ENCODE measurements around the gene NKAIN2.
"Not testable (repeated sequence)": the region's sequence is repeated elsewhere in the genome, so short reads cannot be mapped to it uniquely, and the experiment has no call there.

Gene NKAIN2

GRCh38 chr6:124722141-124722878, 918.6 kb downstream of the NKAIN2 start:
- H2BK5ac ChIP-seq (ENCODE audit: low read depth, low read length, poor library complexity) = no peak overlapping the region
- no CpG with 5 or more reads among the region's 3 CpGs for WGBS (ENCODE audit: extremely low coverage, insufficient coverage, insufficient read length)
- no peak overlapping the region for H3K4me2 ChIP-seq (ENCODE audit: low read length)
- H3K27ac ChIP-seq (ENCODE audit: low read depth, low read length) = no peak overlapping the region
- no peak overlapping the region for H3K23ac ChIP-seq (ENCODE audit: low read length)
- no peak overlapping the region for H2AK5ac ChIP-seq (ENCODE audit: low read length)
- H3K4me3 ChIP-seq (ENCODE audit: low read depth, low read length) = no peak overlapping the region
- H2AFZ ChIP-seq (ENCODE audit: insufficient read depth, low read length, poor library complexity) = no peak overlapping the region
- H4K91ac ChIP-seq (ENCODE audit: low read depth, low read length) = no peak overlapping the region
- H2BK120ac ChIP-seq (ENCODE audit: insufficient read depth, low read length, poor library complexity) = no peak overlapping the region
- H3K36me3 ChIP-seq (ENCODE audit: control insufficient read depth in 1 of 2, insufficient read depth in 2 of 2, low read length in 2 of 2) = no peaks in the 10 kb centered on the region
- H3K79me2 ChIP-seq (ENCODE audit: control insufficient read depth, insufficient read depth, low read length, poor library complexity) = no peaks in the 10 kb centered on the region
- no peak overlapping the region for H4K8ac ChIP-seq (ENCODE audit: low read depth, low read length)
- H2BK12ac ChIP-seq (ENCODE audit: low read length) = no peak overlapping the region
- H3K27me3 ChIP-seq (ENCODE audit: insufficient read depth, low read length) = no peaks in the 10 kb centered on the region
- no peaks in the 10 kb centered on the region for H3K4me1 ChIP-seq (ENCODE audit: control insufficient read depth in 1 of 2, insufficient read depth in 2 of 2, low read length in 2 of 2)
- H3K4ac ChIP-seq (ENCODE audit: low read depth, low read length) = no peak overlapping the region
- H4K12ac ChIP-seq (ENCODE audit: low read depth, low read length) = no peak overlapping the region
- H3K79me1 ChIP-seq (ENCODE audit: low read length) = no peaks in the 10 kb centered on the region
- no peak overlapping the region for H3K9ac ChIP-seq (ENCODE audit: low read length)
- H3K9me3 ChIP-seq (ENCODE audit: insufficient read depth, low read depth, low read length) = no peaks in the 10 kb centered on the region
- H3K14ac ChIP-seq (ENCODE audit: low read length) = no peak overlapping the region
- no peak overlapping the region for H3K18ac ChIP-seq (ENCODE audit: low read length)
- no peak for DNase-seq

- H3K9me3 ChIP-seq (ENCODE audit: insufficient read depth, low read depth, low read length) = no peaks in the 10 kb centered on the region
- no peak overlapping the region for H4K8ac ChIP-seq (ENCODE audit: low read depth, low read length)
- no peaks in the 10 kb centered on the region for H3K4me1 ChIP-seq (ENCODE audit: control insufficient read depth in 1 of 2, insufficient read depth in 2 of 2, low read length in 2 of 2)
- H2BK120ac ChIP-seq (ENCODE audit: insufficient read depth, low read length, poor library complexity) = no peak overlapping the region
- H3K9ac ChIP-seq (ENCODE audit: low read length) = no peak overlapping the region
- H2BK12ac ChIP-seq (ENCODE audit: low read length) = no peak overlapping the region
- H3K23ac ChIP-seq (ENCODE audit: low read length) = no peak overlapping the region
- no peak overlapping the region for H2BK5ac ChIP-seq (ENCODE audit: low read depth, low read length, poor library complexity)
- no peak overlapping the region for H2AFZ ChIP-seq (ENCODE audit: insufficient read depth, low read length, poor library complexity)
- H4K12ac ChIP-seq (ENCODE audit: low read depth, low read length) = no peak overlapping the region
- no peak for DNase-seq
- H3K79me2 ChIP-seq (ENCODE audit: control insufficient read depth, insufficient read depth, low read length, poor library complexity) = no peaks in the 10 kb centered on the region
- H3K4me2 ChIP-seq (ENCODE audit: low read length) = no peak overlapping the region
- no peak overlapping the region for H3K4ac ChIP-seq (ENCODE audit: low read depth, low read length)
- H3K36me3 ChIP-seq (ENCODE audit: control insufficient read depth in 1 of 2, insufficient read depth in 2 of 2, low read length in 2 of 2) = no peaks in the 10 kb centered on the region
- H3K14ac ChIP-seq (ENCODE audit: low read length) = no peak overlapping the region
- H2AK5ac ChIP-seq (ENCODE audit: low read length) = no peak overlapping the region
- H3K27ac ChIP-seq (ENCODE audit: low read depth, low read length) = no peak overlapping the region
- no peaks in the 10 kb centered on the region for H3K27me3 ChIP-seq (ENCODE audit: insufficient read depth, low read length)
- H3K18ac ChIP-seq (ENCODE audit: low read length) = no peak overlapping the region
- no peak overlapping the region for H4K91ac ChIP-seq (ENCODE audit: low read depth, low read length)
- H3K79me1 ChIP-seq (ENCODE audit: low read length) = no peaks in the 10 kb centered on the region
- H3K4me3 ChIP-seq (ENCODE audit: low read depth, low read length) = no peak overlapping the region
Observed at GRCh38 chr6:124723671-124724070, 920.0 kb downstream of the NKAIN2 start.

GRCh38 chr6:124737804-124738203, 934.1 kb downstream of the NKAIN2 start:
- H3K4me3 ChIP-seq (ENCODE audit: low read depth, low read length); H3K36me3 ChIP-seq (ENCODE audit: control insufficient read depth in 1 of 2, insufficient read depth in 2 of 2, low read length in 2 of 2); H3K23ac ChIP-seq (ENCODE audit: low read length); H2BK5ac ChIP-seq (ENCODE audit: low read depth, low read length, poor library complexity); H4K12ac ChIP-seq (ENCODE audit: low read depth, low read length); H2BK120ac ChIP-seq (ENCODE audit: insufficient read depth, low read length, poor library complexity); H3K9me3 ChIP-seq (ENCODE audit: insufficient read depth, low read depth, low read length); H3K14ac ChIP-seq (ENCODE audit: low read length); H3K27me3 ChIP-seq (ENCODE audit: insufficient read depth, low read length); H4K91ac ChIP-seq (ENCODE audit: low read depth, low read length); H2AFZ ChIP-seq (ENCODE audit: insufficient read depth, low read length, poor library complexity); H2AK5ac ChIP-seq (ENCODE audit: low read length); H3K4ac ChIP-seq (ENCODE audit: low read depth, low read length); H3K4me1 ChIP-seq (ENCODE audit: control insufficient read depth in 1 of 2, insufficient read depth in 2 of 2, low read length in 2 of 2); H3K79me2 ChIP-seq (ENCODE audit: control insufficient read depth, insufficient read depth, low read length, poor library complexity); H3K9ac ChIP-seq (ENCODE audit: low read length); H3K18ac ChIP-seq (ENCODE audit: low read length); H2BK12ac ChIP-seq (ENCODE audit: low read length); H3K4me2 ChIP-seq (ENCODE audit: low read length); DNase-seq; H3K27ac ChIP-seq (ENCODE audit: low read depth, low read length); H4K8ac ChIP-seq (ENCODE audit: low read depth, low read length); H3K79me1 ChIP-seq (ENCODE audit: low read length): not testable (repeated sequence)
- whole genome bisulfite sequencing (ENCODE audit: extremely low coverage, insufficient coverage, insufficient read length) = no CpG with 5 or more reads among the region's 1 CpG

- H3K4ac ChIP-seq (ENCODE audit: low read depth, low read length) = no peak overlapping the region
- no peaks in the 10 kb centered on the region for H3K36me3 ChIP-seq (ENCODE audit: control insufficient read depth in 1 of 2, insufficient read depth in 2 of 2, low read length in 2 of 2)
- H2BK12ac ChIP-seq (ENCODE audit: low read length) = no peak overlapping the region
- no peak for DNase-seq
- H3K9me3 ChIP-seq (ENCODE audit: insufficient read depth, low read depth, low read length) = no peaks in the 10 kb centered on the region
- H3K79me1 ChIP-seq (ENCODE audit: low read length) = no peaks in the 10 kb centered on the region
- H4K8ac ChIP-seq (ENCODE audit: low read depth, low read length) = no peak overlapping the region
- no peak overlapping the region for H3K4me2 ChIP-seq (ENCODE audit: low read length)
- H3K9ac ChIP-seq (ENCODE audit: low read length) = no peak overlapping the region
- no peak overlapping the region for H3K27ac ChIP-seq (ENCODE audit: low read depth, low read length)
- H4K91ac ChIP-seq (ENCODE audit: low read depth, low read length) = no peak overlapping the region
- H2BK120ac ChIP-seq (ENCODE audit: insufficient read depth, low read length, poor library complexity) = no peak overlapping the region
- H3K4me3 ChIP-seq (ENCODE audit: low read depth, low read length) = no peak overlapping the region
- no peaks in the 10 kb centered on the region for H3K79me2 ChIP-seq (ENCODE audit: control insufficient read depth, insufficient read depth, low read length, poor library complexity)
- no peak overlapping the region for H3K23ac ChIP-seq (ENCODE audit: low read length)
- H3K18ac ChIP-seq (ENCODE audit: low read length) = no peak overlapping the region
- H2BK5ac ChIP-seq (ENCODE audit: low read depth, low read length, poor library complexity) = no peak overlapping the region
- H2AK5ac ChIP-seq (ENCODE audit: low read length) = no peak overlapping the region
- no peak overlapping the region for H2AFZ ChIP-seq (ENCODE audit: insufficient read depth, low read length, poor library complexity)
- H4K12ac ChIP-seq (ENCODE audit: low read depth, low read length) = no peak overlapping the region
- no peaks in the 10 kb centered on the region for H3K27me3 ChIP-seq (ENCODE audit: insufficient read depth, low read length)
- no peaks in the 10 kb centered on the region for H3K4me1 ChIP-seq (ENCODE audit: control insufficient read depth in 1 of 2, insufficient read depth in 2 of 2, low read length in 2 of 2)
- H3K14ac ChIP-seq (ENCODE audit: low read length) = no peak overlapping the region
Observed at GRCh38 chr6:124738482-124738881, 934.8 kb downstream of the NKAIN2 start.
